Thyroid gland (tissue), 4 donors: Measurements from ENCODE around the gene TBC1D22B.
A peak's percentile ranks its signal among the peaks of the same experiment; 100 is the strongest.

Source experiments
- CTCF ChIP-seq, 6 experiments: fragments of 200-600 bp in 3 of 6; fragments of 450-650 bp in 3 of 6; sonication (generic) in 3 of 6; IDR thresholded peaks; one replicate each; pipeline ENCODE4 v1.5.1; 2016 to 2019; ENCODE audit warnings: antibody characterized with exemption in 6 of 6, mild to moderate bottlenecking in 2 of 6, inconsistent platforms in 1 of 6, moderate library complexity in 1 of 6
- POLR2A ChIP-seq, 2 donors: fragments of 450-650 bp; IDR thresholded peaks; one replicate each; pipeline ENCODE4 v1.6.1; 2017; ENCODE audit warnings: antibody characterized with exemption in 2 of 2, mild to moderate bottlenecking in 2 of 2, moderate library complexity in 1 of 2

- no peak for TF ChIP-seq CTCF (IDR thresholded peaks at IDR 0.05)
- TF ChIP-seq POLR2A (IDR thresholded peaks at IDR 0.05), result peak; percentile 31 to 92
These were observed at the start of gene TBC1D22B, which contains the start of gene TMEM217 for GRCh38 chr6:37257634-37258404.
